ENCODE results near the gene PRRT1B.

PRRT1B gene

GRCh38 chr9:131578731-131579504 lies 33.6 kb downstream of the PRRT1B start:
- no peaks in the 10 kb centered on the region for H3K27me3 ChIP-seq (ENCODE audit: control insufficient read depth, insufficient read depth, low read length)
- H3K9ac ChIP-seq (ENCODE audit: low read depth, low read length), result no peak overlapping the region
- H3K9me3 ChIP-seq (ENCODE audit: control insufficient read depth, insufficient read depth, low read length), result no peaks in the 10 kb centered on the region
- peaks cover 32% of the 10 kb centered on the region for H3K36me3 ChIP-seq (ENCODE audit: control insufficient read depth, insufficient read depth, low read length)
- H3K4me1 ChIP-seq (ENCODE audit: control insufficient read depth, insufficient read depth, low read length), result no peaks in the 10 kb centered on the region
- no peak overlapping the region for H3K4me3 ChIP-seq (ENCODE audit: low read depth, low read length)

- Histone ChIP-seq H3K4me1 (ENCODE audit: control insufficient read depth, insufficient read depth, low read length) (no peaks in the 10 kb centered on the region), H3K27me3 (ENCODE audit: control insufficient read depth, insufficient read depth, low read length) (no peaks in the 10 kb centered on the region), H3K9me3 (ENCODE audit: control insufficient read depth, insufficient read depth, low read length) (no peaks in the 10 kb centered on the region), H3K4me3 (ENCODE audit: low read depth, low read length) (no peak overlapping the region), H3K9ac (ENCODE audit: low read depth, low read length) (no peak overlapping the region), H3K36me3 (ENCODE audit: control insufficient read depth, insufficient read depth, low read length) (peaks cover 41% of the 10 kb centered on the region)
Measured at GRCh38 chr9:131579789-131580211, 34.5 kb downstream of the PRRT1B start.

- no peaks in the 10 kb centered on the region for H3K9me3 ChIP-seq (ENCODE audit: control insufficient read depth, insufficient read depth, low read length)
- peaks cover 43% of the 10 kb centered on the region for H3K36me3 ChIP-seq (ENCODE audit: control insufficient read depth, insufficient read depth, low read length)
- no peak overlapping the region for H3K9ac ChIP-seq (ENCODE audit: low read depth, low read length)
- H3K4me3 ChIP-seq (ENCODE audit: low read depth, low read length), result no peak overlapping the region
- H3K4me1 ChIP-seq (ENCODE audit: control insufficient read depth, insufficient read depth, low read length), result no peaks in the 10 kb centered on the region
- no peaks in the 10 kb centered on the region for H3K27me3 ChIP-seq (ENCODE audit: control insufficient read depth, insufficient read depth, low read length)
Measured at GRCh38 chr9:131580358-131580757, 35.0 kb downstream of the PRRT1B start.

GRCh38 chr9:131582056-131582455 lies 36.7 kb downstream of the PRRT1B start:
- no peaks in the 10 kb centered on the region for H3K4me1 ChIP-seq (ENCODE audit: control insufficient read depth, insufficient read depth, low read length)
- H3K9ac ChIP-seq (ENCODE audit: low read depth, low read length), result no peak overlapping the region
- peaks cover 39% of the 10 kb centered on the region for H3K36me3 ChIP-seq (ENCODE audit: control insufficient read depth, insufficient read depth, low read length)
- H3K9me3 ChIP-seq (ENCODE audit: control insufficient read depth, insufficient read depth, low read length), result no peaks in the 10 kb centered on the region
- H3K4me3 ChIP-seq (ENCODE audit: low read depth, low read length), result no peak overlapping the region
- H3K27me3 ChIP-seq (ENCODE audit: control insufficient read depth, insufficient read depth, low read length), result no peaks in the 10 kb centered on the region

- Histone ChIP-seq H3K9ac (ENCODE audit: low read depth, low read length) (no peak overlapping the region), H3K27me3 (ENCODE audit: control insufficient read depth, insufficient read depth, low read length) (no peaks in the 10 kb centered on the region), H3K36me3 (ENCODE audit: control insufficient read depth, insufficient read depth, low read length) (peaks cover 44% of the 10 kb centered on the region), H3K9me3 (ENCODE audit: control insufficient read depth, insufficient read depth, low read length) (no peaks in the 10 kb centered on the region), H3K4me1 (ENCODE audit: control insufficient read depth, insufficient read depth, low read length) (no peaks in the 10 kb centered on the region), H3K4me3 (ENCODE audit: low read depth, low read length) (no peak overlapping the region)
Measured at GRCh38 chr9:131582466-131583336, 37.4 kb downstream of the PRRT1B start.

- no peak overlapping the region for H3K4me3 ChIP-seq (ENCODE audit: low read depth, low read length)
- H3K9me3 ChIP-seq (ENCODE audit: control insufficient read depth, insufficient read depth, low read length), result no peaks in the 10 kb centered on the region
- H3K27me3 ChIP-seq (ENCODE audit: control insufficient read depth, insufficient read depth, low read length), result no peaks in the 10 kb centered on the region
- H3K9ac ChIP-seq (ENCODE audit: low read depth, low read length), result no peak overlapping the region
- peaks cover 45% of the 10 kb centered on the region for H3K36me3 ChIP-seq (ENCODE audit: control insufficient read depth, insufficient read depth, low read length)
- no peaks in the 10 kb centered on the region for H3K4me1 ChIP-seq (ENCODE audit: control insufficient read depth, insufficient read depth, low read length)
Measured at GRCh38 chr9:131583337-131583645, 38.0 kb downstream of the PRRT1B start.

- no peak overlapping the region for H3K9ac ChIP-seq (ENCODE audit: low read depth, low read length)
- no peak overlapping the region for H3K4me3 ChIP-seq (ENCODE audit: low read depth, low read length)
- peaks cover 46% of the 10 kb centered on the region for H3K36me3 ChIP-seq (ENCODE audit: control insufficient read depth, insufficient read depth, low read length)
- H3K9me3 ChIP-seq (ENCODE audit: control insufficient read depth, insufficient read depth, low read length), result no peaks in the 10 kb centered on the region
- no peaks in the 10 kb centered on the region for H3K4me1 ChIP-seq (ENCODE audit: control insufficient read depth, insufficient read depth, low read length)
- no peaks in the 10 kb centered on the region for H3K27me3 ChIP-seq (ENCODE audit: control insufficient read depth, insufficient read depth, low read length)
Measured at GRCh38 chr9:131583836-131584555, 38.7 kb downstream of the PRRT1B start.

- no peaks in the 10 kb centered on the region for H3K4me1 ChIP-seq (ENCODE audit: control insufficient read depth, insufficient read depth, low read length)
- no peaks in the 10 kb centered on the region for H3K9me3 ChIP-seq (ENCODE audit: control insufficient read depth, insufficient read depth, low read length)
- peaks cover 52% of the 10 kb centered on the region for H3K36me3 ChIP-seq (ENCODE audit: control insufficient read depth, insufficient read depth, low read length)
- H3K27me3 ChIP-seq (ENCODE audit: control insufficient read depth, insufficient read depth, low read length), result no peaks in the 10 kb centered on the region
- no peak overlapping the region for H3K9ac ChIP-seq (ENCODE audit: low read depth, low read length)
- no peak overlapping the region for H3K4me3 ChIP-seq (ENCODE audit: low read depth, low read length)
Measured at GRCh38 chr9:131584858-131585257, 39.5 kb downstream of the PRRT1B start.

- peaks cover 47% of the 10 kb centered on the region for H3K36me3 ChIP-seq (ENCODE audit: control insufficient read depth, insufficient read depth, low read length)
- no peaks in the 10 kb centered on the region for H3K27me3 ChIP-seq (ENCODE audit: control insufficient read depth, insufficient read depth, low read length)
- H3K9me3 ChIP-seq (ENCODE audit: control insufficient read depth, insufficient read depth, low read length), result no peaks in the 10 kb centered on the region
- H3K4me3 ChIP-seq (ENCODE audit: low read depth, low read length), result no peak overlapping the region
- H3K4me1 ChIP-seq (ENCODE audit: control insufficient read depth, insufficient read depth, low read length), result no peaks in the 10 kb centered on the region
- no peak overlapping the region for H3K9ac ChIP-seq (ENCODE audit: low read depth, low read length)
Measured at GRCh38 chr9:131585375-131585774, 40.1 kb downstream of the PRRT1B start.

- Histone ChIP-seq H3K4me1 (ENCODE audit: control insufficient read depth, insufficient read depth, low read length) (no peaks in the 10 kb centered on the region), H3K27me3 (ENCODE audit: control insufficient read depth, insufficient read depth, low read length) (no peaks in the 10 kb centered on the region), H3K9me3 (ENCODE audit: control insufficient read depth, insufficient read depth, low read length) (no peaks in the 10 kb centered on the region), H3K9ac (ENCODE audit: low read depth, low read length) (no peak overlapping the region), H3K36me3 (ENCODE audit: control insufficient read depth, insufficient read depth, low read length) (peaks cover 52% of the 10 kb centered on the region), H3K4me3 (ENCODE audit: low read depth, low read length) (no peak overlapping the region)
Measured at GRCh38 chr9:131587331-131587730, 42.0 kb downstream of the PRRT1B start.

GRCh38 chr9:131587906-131588305 lies 42.6 kb downstream of the PRRT1B start:
- Histone ChIP-seq H3K27me3 (ENCODE audit: control insufficient read depth, insufficient read depth, low read length) (no peaks in the 10 kb centered on the region), H3K4me3 (ENCODE audit: low read depth, low read length) (no peak overlapping the region), H3K9me3 (ENCODE audit: control insufficient read depth, insufficient read depth, low read length) (no peaks in the 10 kb centered on the region), H3K36me3 (ENCODE audit: control insufficient read depth, insufficient read depth, low read length) (peaks cover 47% of the 10 kb centered on the region), H3K9ac (ENCODE audit: low read depth, low read length) (no peak overlapping the region), H3K4me1 (ENCODE audit: control insufficient read depth, insufficient read depth, low read length) (no peaks in the 10 kb centered on the region)

Data from iPS-15b (cell line).